Measurements from ENCODE around the gene AFF3. TPM values are rescaled to one million over a fixed set of nuclear protein-coding genes. Genes with fewer than 3 reads are reported as not detected.

The AFF3 gene
- total and polyA plus RNA-seq, 2 donors (not counting 1 experiment from before 2014, with no cell fraction given): 0.50 to 2.5 TPM

DNA sequence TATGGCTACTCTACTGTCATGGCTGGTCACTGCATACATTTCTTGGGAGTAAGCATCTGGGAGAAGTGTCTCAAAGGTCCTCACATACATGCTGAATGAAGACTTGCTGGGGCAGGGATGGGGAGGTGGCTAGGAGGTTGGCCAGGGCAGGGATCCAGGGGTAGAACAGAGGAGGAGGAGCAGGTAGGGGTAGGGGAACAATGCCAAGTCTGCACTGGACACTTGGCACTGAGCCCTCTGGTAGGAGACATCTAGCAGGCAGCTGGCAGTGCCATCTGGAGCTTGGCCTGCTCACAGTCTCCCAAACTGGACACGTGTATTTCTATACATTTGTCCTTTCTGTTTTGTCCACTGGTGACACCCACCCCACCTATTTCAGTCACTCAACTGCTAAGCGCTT lies 589.9 kb downstream of the AFF3 start:
- Histone ChIP-seq H3K27me3 (ENCODE audit: control insufficient read depth, insufficient read depth, low read length) (no peaks in the 10 kb centered on the region), H4K20me1 (ENCODE audit: control insufficient read depth, extremely low read depth, insufficient read depth, low read length) (no peaks in the 10 kb centered on the region), H3K36me3 (ENCODE audit: control insufficient read depth, insufficient read depth, low read length) (no peaks in the 10 kb centered on the region), H3K79me2 (ENCODE audit: control insufficient read depth, insufficient read depth, low read length) (no peaks in the 10 kb centered on the region), H3K4me1 (ENCODE audit: control insufficient read depth, extremely low read depth, insufficient read depth, low read length) (no peaks in the 10 kb centered on the region), H3K4me3 (replicated peaks in 1 of 4; ENCODE audit: control extremely low read depth in 1 of 4, insufficient read depth in 1 of 4, low read depth in 3 of 4, low read length in 4 of 4) (no peak overlapping the region), H3K27ac (ENCODE audit: insufficient read depth, low read length) (no peak overlapping the region), H3K9me3 (ENCODE audit: control insufficient read depth, insufficient read depth, low read depth, low read length) (no peaks in the 10 kb centered on the region), H2AFZ (ENCODE audit: low read length) (no peak overlapping the region), H3K4me2 (ENCODE audit: extremely low read depth, insufficient read depth, low read length) (no peak overlapping the region), H3K9ac (ENCODE audit: insufficient read depth, low read length) (no peak overlapping the region)
- no peak for TF ChIP-seq EZH2 (IDR thresholded peaks at IDR 0.05; ENCODE audit: low read length, missing control alignments)
- TF ChIP-seq, protein P1, sequence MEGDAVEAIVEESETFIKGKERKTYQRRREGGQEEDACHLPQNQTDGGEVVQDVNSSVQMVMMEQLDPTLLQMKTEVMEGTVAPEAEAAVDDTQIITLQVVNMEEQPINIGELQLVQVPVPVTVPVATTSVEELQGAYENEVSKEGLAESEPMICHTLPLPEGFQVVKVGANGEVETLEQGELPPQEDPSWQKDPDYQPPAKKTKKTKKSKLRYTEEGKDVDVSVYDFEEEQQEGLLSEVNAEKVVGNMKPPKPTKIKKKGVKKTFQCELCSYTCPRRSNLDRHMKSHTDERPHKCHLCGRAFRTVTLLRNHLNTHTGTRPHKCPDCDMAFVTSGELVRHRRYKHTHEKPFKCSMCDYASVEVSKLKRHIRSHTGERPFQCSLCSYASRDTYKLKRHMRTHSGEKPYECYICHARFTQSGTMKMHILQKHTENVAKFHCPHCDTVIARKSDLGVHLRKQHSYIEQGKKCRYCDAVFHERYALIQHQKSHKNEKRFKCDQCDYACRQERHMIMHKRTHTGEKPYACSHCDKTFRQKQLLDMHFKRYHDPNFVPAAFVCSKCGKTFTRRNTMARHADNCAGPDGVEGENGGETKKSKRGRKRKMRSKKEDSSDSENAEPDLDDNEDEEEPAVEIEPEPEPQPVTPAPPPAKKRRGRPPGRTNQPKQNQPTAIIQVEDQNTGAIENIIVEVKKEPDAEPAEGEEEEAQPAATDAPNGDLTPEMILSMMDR (conservative IDR thresholded peaks at IDR 0.05 in 1 of 2, IDR thresholded peaks at IDR 0.05 in 1 of 2; ENCODE audit: low read depth in 1 of 2, low read length in 2 of 2): no peak
- no peak for DNase-seq (ENCODE audit: low read depth in 2 of 2)

DNA sequence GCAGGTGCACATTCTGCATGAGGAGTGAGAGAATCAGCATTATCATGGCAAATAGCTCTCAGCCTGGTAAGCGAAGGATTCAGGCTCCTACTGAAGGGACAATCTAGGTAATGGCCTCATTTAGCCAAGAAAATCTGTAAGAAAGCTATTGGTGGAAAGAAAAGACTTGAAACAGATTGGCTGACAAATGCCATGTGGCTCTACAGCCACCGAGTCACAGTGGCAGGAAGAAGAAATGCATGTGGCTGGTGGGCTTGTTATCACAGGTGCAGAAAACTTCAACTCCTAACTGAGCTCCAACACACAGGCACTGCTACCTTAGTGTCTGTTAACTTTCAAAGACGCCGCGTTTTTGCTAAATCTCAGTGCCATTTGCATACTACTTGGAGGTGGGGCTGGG lies 592.0 kb downstream of the AFF3 start:
- DNase-seq (ENCODE audit: low read depth in 2 of 2): no peak
- no peaks in the 10 kb centered on the region for H3K9me3 ChIP-seq (ENCODE audit: control insufficient read depth, insufficient read depth, low read depth, low read length)
- no peak for TF ChIP-seq EZH2 (IDR thresholded peaks at IDR 0.05; ENCODE audit: low read length, missing control alignments)
- TF ChIP-seq, protein P1 (conservative IDR thresholded peaks at IDR 0.05 in 1 of 2, IDR thresholded peaks at IDR 0.05 in 1 of 2; ENCODE audit: low read depth in 1 of 2, low read length in 2 of 2): no peak
- H3K79me2 ChIP-seq (ENCODE audit: control insufficient read depth, insufficient read depth, low read length): no peaks in the 10 kb centered on the region
- H4K20me1 ChIP-seq (ENCODE audit: control insufficient read depth, extremely low read depth, insufficient read depth, low read length): no peaks in the 10 kb centered on the region
- H3K9ac ChIP-seq (ENCODE audit: insufficient read depth, low read length): no peak overlapping the region
- no peak overlapping the region for H2AFZ ChIP-seq (ENCODE audit: low read length)
- H3K27me3 ChIP-seq (ENCODE audit: control insufficient read depth, insufficient read depth, low read length): no peaks in the 10 kb centered on the region
- no peaks in the 10 kb centered on the region for H3K4me1 ChIP-seq (ENCODE audit: control insufficient read depth, extremely low read depth, insufficient read depth, low read length)
- no peaks in the 10 kb centered on the region for H3K36me3 ChIP-seq (ENCODE audit: control insufficient read depth, insufficient read depth, low read length)
- no peak overlapping the region for H3K27ac ChIP-seq (ENCODE audit: insufficient read depth, low read length)
- H3K4me2 ChIP-seq (ENCODE audit: extremely low read depth, insufficient read depth, low read length): no peak overlapping the region
- H3K4me3 ChIP-seq (replicated peaks in 1 of 4; ENCODE audit: control extremely low read depth in 1 of 4, insufficient read depth in 1 of 4, low read depth in 3 of 4, low read length in 4 of 4): no peak overlapping the region

DNA sequence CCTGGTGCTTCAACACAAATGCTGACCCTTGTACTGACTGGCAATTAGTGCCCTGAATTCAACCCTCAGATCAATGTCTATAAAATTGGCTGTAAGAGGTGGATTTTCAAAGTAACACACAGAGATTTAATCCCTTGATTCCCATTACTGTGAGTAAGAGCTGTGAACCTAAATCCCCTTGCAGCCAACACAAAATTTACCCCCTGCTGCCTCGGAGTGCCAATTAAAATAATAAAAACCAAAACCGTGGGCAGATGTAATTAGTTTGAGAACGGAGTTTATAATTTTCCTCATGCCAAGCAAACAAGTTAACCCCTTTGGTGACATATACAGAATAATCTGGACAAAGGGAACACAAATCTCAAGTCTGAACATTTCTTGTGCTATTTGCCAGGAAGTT lies 596.8 kb downstream of the AFF3 start:
- H3K4me2 ChIP-seq (ENCODE audit: extremely low read depth, insufficient read depth, low read length): no peak overlapping the region
- no peaks in the 10 kb centered on the region for H3K36me3 ChIP-seq (ENCODE audit: control insufficient read depth, insufficient read depth, low read length)
- no peaks in the 10 kb centered on the region for H4K20me1 ChIP-seq (ENCODE audit: control insufficient read depth, extremely low read depth, insufficient read depth, low read length)
- no peaks in the 10 kb centered on the region for H3K4me1 ChIP-seq (ENCODE audit: control insufficient read depth, extremely low read depth, insufficient read depth, low read length)
- TF ChIP-seq, protein P1 (conservative IDR thresholded peaks at IDR 0.05 in 1 of 2, IDR thresholded peaks at IDR 0.05 in 1 of 2; ENCODE audit: low read depth in 1 of 2, low read length in 2 of 2): no peak
- no peak for TF ChIP-seq EZH2 (IDR thresholded peaks at IDR 0.05; ENCODE audit: low read length, missing control alignments)
- H3K27ac ChIP-seq (ENCODE audit: insufficient read depth, low read length): no peak overlapping the region
- no peak for DNase-seq (ENCODE audit: low read depth in 2 of 2)
- no peak overlapping the region for H3K9ac ChIP-seq (ENCODE audit: insufficient read depth, low read length)
- no peaks in the 10 kb centered on the region for H3K27me3 ChIP-seq (ENCODE audit: control insufficient read depth, insufficient read depth, low read length)
- H3K79me2 ChIP-seq (ENCODE audit: control insufficient read depth, insufficient read depth, low read length): no peaks in the 10 kb centered on the region
- H3K4me3 ChIP-seq (replicated peaks in 1 of 4; ENCODE audit: control extremely low read depth in 1 of 4, insufficient read depth in 1 of 4, low read depth in 3 of 4, low read length in 4 of 4): no peak overlapping the region
- H3K9me3 ChIP-seq (ENCODE audit: control insufficient read depth, insufficient read depth, low read depth, low read length): no peaks in the 10 kb centered on the region
- H2AFZ ChIP-seq (ENCODE audit: low read length): no peak overlapping the region

All from fibroblast of lung (primary cell).